ENCODE results near the gene STK32B. TPM values are rescaled to one million over a fixed set of nuclear protein-coding genes. Genes with fewer than 3 reads are reported as not detected.
"Not testable (repeated sequence)": the region's sequence is repeated elsewhere in the genome, so short reads cannot be mapped to it uniquely, and the experiment has no call there.

Gene STK32B
- total and polyA plus RNA-seq, 4 donors = 0.02 to 0.28 (median 0.08) TPM; not detected in 1

DNA sequence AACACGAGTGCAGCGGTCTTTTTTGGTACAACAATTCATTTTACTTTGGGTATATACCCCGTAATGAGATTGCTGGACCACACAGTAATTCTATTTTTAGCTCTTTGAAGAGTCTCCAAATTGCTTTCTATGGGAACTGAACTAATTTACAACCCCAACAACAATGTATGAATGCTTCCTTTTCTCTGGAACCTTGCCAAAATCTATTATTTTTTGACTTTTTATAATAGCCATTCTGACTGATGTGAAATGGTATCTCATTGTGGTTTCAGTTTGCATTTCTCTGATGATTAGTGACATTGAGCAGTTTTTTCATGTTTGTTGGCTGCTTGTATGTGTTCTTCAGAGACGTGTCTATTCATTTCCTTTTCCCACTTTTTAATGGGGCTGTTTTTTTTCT, 240.8 kb downstream of the STK32B start:
- no peak for DNase-seq (ENCODE audit: low spot score)
- Histone ChIP-seq H3K36me3 (ENCODE audit: control insufficient read depth in 4 of 4, insufficient read depth in 3 of 4, low read depth in 1 of 4, low read length in 3 of 4) (no peaks in the 10 kb centered on the region), H3K9ac (ENCODE audit: low read depth in 1 of 2, low read length in 2 of 2) (no peak overlapping the region), H3K4me3 (ENCODE audit: low read depth in 1 of 3, low read length in 3 of 3) (no peak overlapping the region), H3K9me3 (ENCODE audit: control insufficient read depth in 4 of 4, low read length in 3 of 4) (no peaks in the 10 kb centered on the region), H3K4me1 (ENCODE audit: control insufficient read depth in 4 of 4, insufficient read depth in 4 of 4, low read length in 3 of 4) (no peaks in the 10 kb centered on the region), H3K27ac (ENCODE audit: low read depth in 1 of 2, low read length in 2 of 2) (no peak overlapping the region), H3K27me3 (ENCODE audit: control insufficient read depth in 4 of 4, insufficient read depth in 4 of 4, low read length in 3 of 4) (no peaks in the 10 kb centered on the region)
- TF ChIP-seq, protein P1, sequence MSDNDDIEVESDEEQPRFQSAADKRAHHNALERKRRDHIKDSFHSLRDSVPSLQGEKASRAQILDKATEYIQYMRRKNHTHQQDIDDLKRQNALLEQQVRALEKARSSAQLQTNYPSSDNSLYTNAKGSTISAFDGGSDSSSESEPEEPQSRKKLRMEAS (IDR thresholded peaks at IDR 0.05) = no peak
- TF ChIP-seq RXRA (IDR thresholded peaks at IDR 0.05) = no peak
- TF ChIP-seq FOXA2 (IDR thresholded peaks at IDR 0.05) = no peak
- TF ChIP-seq, protein P2, sequence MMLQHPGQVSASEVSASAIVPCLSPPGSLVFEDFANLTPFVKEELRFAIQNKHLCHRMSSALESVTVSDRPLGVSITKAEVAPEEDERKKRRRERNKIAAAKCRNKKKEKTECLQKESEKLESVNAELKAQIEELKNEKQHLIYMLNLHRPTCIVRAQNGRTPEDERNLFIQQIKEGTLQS (IDR thresholded peaks at IDR 0.05) = no peak
- TF ChIP-seq, protein P3, sequence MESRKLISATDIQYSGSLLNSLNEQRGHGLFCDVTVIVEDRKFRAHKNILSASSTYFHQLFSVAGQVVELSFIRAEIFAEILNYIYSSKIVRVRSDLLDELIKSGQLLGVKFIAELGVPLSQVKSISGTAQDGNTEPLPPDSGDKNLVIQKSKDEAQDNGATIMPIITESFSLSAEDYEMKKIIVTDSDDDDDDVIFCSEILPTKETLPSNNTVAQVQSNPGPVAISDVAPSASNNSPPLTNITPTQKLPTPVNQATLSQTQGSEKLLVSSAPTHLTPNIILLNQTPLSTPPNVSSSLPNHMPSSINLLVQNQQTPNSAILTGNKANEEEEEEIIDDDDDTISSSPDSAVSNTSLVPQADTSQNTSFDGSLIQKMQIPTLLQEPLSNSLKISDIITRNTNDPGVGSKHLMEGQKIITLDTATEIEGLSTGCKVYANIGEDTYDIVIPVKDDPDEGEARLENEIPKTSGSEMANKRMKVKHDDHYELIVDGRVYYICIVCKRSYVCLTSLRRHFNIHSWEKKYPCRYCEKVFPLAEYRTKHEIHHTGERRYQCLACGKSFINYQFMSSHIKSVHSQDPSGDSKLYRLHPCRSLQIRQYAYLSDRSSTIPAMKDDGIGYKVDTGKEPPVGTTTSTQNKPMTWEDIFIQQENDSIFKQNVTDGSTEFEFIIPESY (IDR thresholded peaks at IDR 0.05) = no peak
- TF ChIP-seq RAD21 (IDR thresholded peaks at IDR 0.05) = no peak
- no peak for TF ChIP-seq FOXA1 (IDR thresholded peaks at IDR 0.05)
- no peak for TF ChIP-seq YY1 (IDR thresholded peaks at IDR 0.05)
- TF ChIP-seq, protein P4, sequence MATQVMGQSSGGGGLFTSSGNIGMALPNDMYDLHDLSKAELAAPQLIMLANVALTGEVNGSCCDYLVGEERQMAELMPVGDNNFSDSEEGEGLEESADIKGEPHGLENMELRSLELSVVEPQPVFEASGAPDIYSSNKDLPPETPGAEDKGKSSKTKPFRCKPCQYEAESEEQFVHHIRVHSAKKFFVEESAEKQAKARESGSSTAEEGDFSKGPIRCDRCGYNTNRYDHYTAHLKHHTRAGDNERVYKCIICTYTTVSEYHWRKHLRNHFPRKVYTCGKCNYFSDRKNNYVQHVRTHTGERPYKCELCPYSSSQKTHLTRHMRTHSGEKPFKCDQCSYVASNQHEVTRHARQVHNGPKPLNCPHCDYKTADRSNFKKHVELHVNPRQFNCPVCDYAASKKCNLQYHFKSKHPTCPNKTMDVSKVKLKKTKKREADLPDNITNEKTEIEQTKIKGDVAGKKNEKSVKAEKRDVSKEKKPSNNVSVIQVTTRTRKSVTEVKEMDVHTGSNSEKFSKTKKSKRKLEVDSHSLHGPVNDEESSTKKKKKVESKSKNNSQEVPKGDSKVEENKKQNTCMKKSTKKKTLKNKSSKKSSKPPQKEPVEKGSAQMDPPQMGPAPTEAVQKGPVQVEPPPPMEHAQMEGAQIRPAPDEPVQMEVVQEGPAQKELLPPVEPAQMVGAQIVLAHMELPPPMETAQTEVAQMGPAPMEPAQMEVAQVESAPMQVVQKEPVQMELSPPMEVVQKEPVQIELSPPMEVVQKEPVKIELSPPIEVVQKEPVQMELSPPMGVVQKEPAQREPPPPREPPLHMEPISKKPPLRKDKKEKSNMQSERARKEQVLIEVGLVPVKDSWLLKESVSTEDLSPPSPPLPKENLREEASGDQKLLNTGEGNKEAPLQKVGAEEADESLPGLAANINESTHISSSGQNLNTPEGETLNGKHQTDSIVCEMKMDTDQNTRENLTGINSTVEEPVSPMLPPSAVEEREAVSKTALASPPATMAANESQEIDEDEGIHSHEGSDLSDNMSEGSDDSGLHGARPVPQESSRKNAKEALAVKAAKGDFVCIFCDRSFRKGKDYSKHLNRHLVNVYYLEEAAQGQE (IDR thresholded peaks at IDR 0.05) = no peak
- no peak for TF ChIP-seq HNF4A (conservative IDR thresholded peaks at IDR 0.05)
- no peak for TF ChIP-seq SP1 (IDR thresholded peaks at IDR 0.05)
- WGBS = 74% methylated on average over 4 of the region's 4 CpGs

DNA sequence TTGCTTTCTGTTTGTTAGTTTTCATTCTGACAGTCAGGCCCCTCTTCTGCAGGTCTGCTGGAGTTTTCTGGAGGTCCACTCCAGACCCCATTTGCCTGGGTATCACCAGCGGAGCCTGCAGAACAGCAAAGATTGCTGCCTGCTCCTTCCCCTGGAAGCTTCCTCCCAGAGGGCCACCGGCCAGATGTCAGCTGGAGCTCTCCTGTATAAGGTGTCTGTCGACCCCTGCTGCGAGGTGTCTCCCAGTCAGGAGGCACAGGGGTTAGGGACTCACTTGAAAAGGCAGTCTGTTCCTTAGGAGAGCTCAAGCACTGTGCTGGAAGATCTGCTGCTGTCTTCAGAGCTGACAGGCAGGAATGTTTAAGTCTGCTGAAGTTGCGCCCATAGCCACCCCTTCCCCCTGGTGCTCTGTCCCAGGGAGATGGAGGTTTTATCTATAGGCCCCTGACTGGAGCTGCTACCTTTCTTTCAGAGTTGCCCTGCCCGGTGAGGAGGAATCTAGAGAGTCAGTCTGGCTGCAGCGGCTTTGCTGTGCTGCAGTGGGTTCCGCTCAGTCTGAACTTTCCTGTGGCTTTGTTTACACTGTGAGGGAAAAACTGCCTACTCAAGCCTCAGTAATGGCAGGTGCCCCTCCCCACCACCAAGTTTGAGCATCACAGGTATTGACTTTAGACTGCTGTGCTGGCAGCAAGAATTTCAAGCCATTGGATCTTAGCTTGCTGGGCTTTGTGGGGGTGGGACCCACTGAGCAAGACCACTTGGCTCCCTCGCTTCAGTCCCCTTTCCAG, 246.9 kb downstream of the STK32B start:
- H3K9ac ChIP-seq (ENCODE audit: low read depth in 1 of 2, low read length in 2 of 2); H3K9me3 ChIP-seq (ENCODE audit: control insufficient read depth in 4 of 4, low read length in 3 of 4); H3K27me3 ChIP-seq (ENCODE audit: control insufficient read depth in 4 of 4, insufficient read depth in 4 of 4, low read length in 3 of 4); H3K4me1 ChIP-seq (ENCODE audit: control insufficient read depth in 4 of 4, insufficient read depth in 4 of 4, low read length in 3 of 4); H3K36me3 ChIP-seq (ENCODE audit: control insufficient read depth in 4 of 4, insufficient read depth in 3 of 4, low read depth in 1 of 4, low read length in 3 of 4); DNase-seq (ENCODE audit: low spot score); H3K4me3 ChIP-seq (ENCODE audit: low read depth in 1 of 3, low read length in 3 of 3); H3K27ac ChIP-seq (ENCODE audit: low read depth in 1 of 2, low read length in 2 of 2): not testable (repeated sequence)
- WGBS = 63% methylated on average over 9 of the region's 9 CpGs

DNA sequence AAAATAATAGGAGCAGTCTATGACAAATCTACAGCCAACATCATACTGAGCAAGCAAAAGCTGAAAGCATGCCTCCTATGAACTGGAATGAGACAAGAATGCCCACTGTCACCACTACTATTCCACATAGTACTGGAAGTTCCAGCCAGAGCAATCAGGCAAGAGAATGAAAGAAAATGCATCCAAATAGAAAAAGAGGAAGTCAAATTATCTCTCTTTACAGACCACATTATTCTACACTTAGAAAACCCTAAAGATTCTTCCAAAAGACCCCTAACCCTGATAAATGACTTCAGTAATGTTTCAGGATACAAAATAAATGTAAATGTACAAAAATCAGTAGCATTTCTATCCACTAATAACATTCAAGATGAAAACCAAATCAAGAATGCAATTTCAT, 249.0 kb downstream of the STK32B start:
- peaks cover 0 to 2% (median 1%) of the 10 kb centered on the region in 4 donors for H3K27me3 ChIP-seq (ENCODE audit: control insufficient read depth in 4 of 4, insufficient read depth in 4 of 4, low read length in 3 of 4)
- no peak for DNase-seq (ENCODE audit: low spot score)
- H3K9me3 ChIP-seq (ENCODE audit: control insufficient read depth in 4 of 4, low read length in 3 of 4) = no peaks in the 10 kb centered on the region
- H3K4me3 ChIP-seq (ENCODE audit: low read depth in 1 of 3, low read length in 3 of 3) = no peak overlapping the region
- no peak overlapping the region for H3K9ac ChIP-seq (ENCODE audit: low read depth in 1 of 2, low read length in 2 of 2)
- no peaks in the 10 kb centered on the region for H3K4me1 ChIP-seq (ENCODE audit: control insufficient read depth in 4 of 4, insufficient read depth in 4 of 4, low read length in 3 of 4)
- TF ChIP-seq GABPA (IDR thresholded peaks at IDR 0.05 in 1 of 2, conservative IDR thresholded peaks at IDR 0.05 in 1 of 2) (no peak), RAD21 (IDR thresholded peaks at IDR 0.05) (no peak), NR2F2 (IDR thresholded peaks at IDR 0.05) (no peak), FOXA1 (IDR thresholded peaks at IDR 0.05) (no peak)
- TF ChIP-seq, protein P1 (IDR thresholded peaks at IDR 0.05) = no peak
- H3K27ac ChIP-seq (ENCODE audit: low read depth in 1 of 2, low read length in 2 of 2) = no peak overlapping the region
- H3K36me3 ChIP-seq (ENCODE audit: control insufficient read depth in 4 of 4, insufficient read depth in 3 of 4, low read depth in 1 of 4, low read length in 3 of 4) = no peaks in the 10 kb centered on the region

Data from liver (tissue), 9 donors.